Measurements from ENCODE around the gene DYNC2I2.
"Not testable (repeated sequence)": the region's sequence is repeated elsewhere in the genome, so short reads cannot be mapped to it uniquely, and the experiment has no call there.

DYNC2I2 gene

GRCh38 chr9:128656416-128657343 is at the start of gene DYNC2I2:
Gene DYNC2I2 (minus strand): TSS chr9:128656847. CDS start chr9:128656726, 121 bp downstream.
- DNase-seq (ENCODE audit: low read depth in 2 of 2): peak; percentile 78 to 82

GRCh38 chr9:128706045-128706444 is 49.4 kb upstream of the DYNC2I2 start:
- no peak for DNase-seq (ENCODE audit: low read depth in 2 of 2)

GRCh38 chr9:128705051-128705965 is 48.7 kb upstream of the DYNC2I2 start:
- DNase-seq (ENCODE audit: low read depth in 2 of 2): no peak

GRCh38 chr9:128704356-128704670 is 47.7 kb upstream of the DYNC2I2 start:
- no peak for DNase-seq (ENCODE audit: low read depth in 2 of 2)

- DNase-seq (ENCODE audit: low read depth in 2 of 2): no peak
These were observed 47.1 kb upstream of the DYNC2I2 start for GRCh38 chr9:128703616-128704355.

- no peak for DNase-seq (ENCODE audit: low read depth in 2 of 2)
These were observed 46.4 kb upstream of the DYNC2I2 start for GRCh38 chr9:128702949-128703615.

- no peak for DNase-seq (ENCODE audit: low read depth in 2 of 2)
These were observed 45.9 kb upstream of the DYNC2I2 start, which contains the start of gene PKN3 for GRCh38 chr9:128702445-128702948. Gene PKN3 (plus strand): TSS chr9:128702503. CDS start chr9:128702916, 413 bp downstream.

- no peak for DNase-seq (ENCODE audit: low read depth in 2 of 2)
These were observed 44.7 kb upstream of the DYNC2I2 start for GRCh38 chr9:128701227-128701854.

- not testable (repeated sequence) for DNase-seq (ENCODE audit: low read depth in 2 of 2)
These were observed 42.6 kb upstream of the DYNC2I2 start for GRCh38 chr9:128699096-128699795.

GRCh38 chr9:128696923-128697707 is 40.5 kb upstream of the DYNC2I2 start:
- DNase-seq (ENCODE audit: low read depth in 2 of 2): no peak

GRCh38 chr9:128694344-128694743 is 37.7 kb upstream of the DYNC2I2 start:
- no peak for DNase-seq (ENCODE audit: low read depth in 2 of 2)

GRCh38 chr9:128693738-128694137 is 37.1 kb upstream of the DYNC2I2 start:
- DNase-seq (ENCODE audit: low read depth in 2 of 2): not testable (repeated sequence)

GRCh38 chr9:128690684-128691034 is 34.0 kb upstream of the DYNC2I2 start:
- no peak for DNase-seq (ENCODE audit: low read depth in 2 of 2)

- DNase-seq (ENCODE audit: low read depth in 2 of 2): no peak
These were observed 33.4 kb upstream of the DYNC2I2 start for GRCh38 chr9:128689820-128690683.

GRCh38 chr9:128689293-128689774 is 32.7 kb upstream of the DYNC2I2 start:
- no peak for DNase-seq (ENCODE audit: low read depth in 2 of 2)

- DNase-seq (ENCODE audit: low read depth in 2 of 2): peak; percentile 83 to 88
These were observed 32.0 kb upstream of the DYNC2I2 start, which contains the start of gene SET for GRCh38 chr9:128688501-128689292. Gene SET (plus strand): TSS chr9:128689222. CDS start chr9:128689583, 361 bp downstream.

GRCh38 chr9:128687453-128687852 is 30.8 kb upstream of the DYNC2I2 start:
- DNase-seq (ENCODE audit: low read depth in 2 of 2): no peak
